Spinal cord (tissue), 10 donors: ENCODE data around the gene CNTRL. TPM values are rescaled to one million over a fixed set of nuclear protein-coding genes. Genes with fewer than 3 reads are reported as not detected.
A peak's percentile ranks its signal among the peaks of the same experiment; 100 is the strongest.
"Not testable (repeated sequence)": the region's sequence is repeated elsewhere in the genome, so short reads cannot be mapped to it uniquely, and the experiment has no call there.

Experiments used
- DNase-seq, 6 donors: peaks; one replicate each; pipeline versions ENCODE4 v3.0.0 to v3.0.0-alpha.2; 2013 to 2015; ENCODE audit warnings: low spot score in 6 of 6, low read depth in 4 of 6
- H3K27ac ChIP-seq: one replicate; pipeline ENCODE4 v1.5.1; 2013; ENCODE audit warnings: low read depth, low read length, control low read depth
- H3K27me3 ChIP-seq: one replicate; pipeline ENCODE4 v1.6.1; 2013; ENCODE audit warnings: low read length; ENCODE audit not compliant: control insufficient read depth, insufficient read depth
- H3K36me3 ChIP-seq: one replicate; pipeline ENCODE4 v1.6.1; 2013; ENCODE audit warnings: low read length; ENCODE audit not compliant: control insufficient read depth, insufficient read depth
- H3K4me1 ChIP-seq: one replicate; pipeline ENCODE4 v1.6.1; 2013; ENCODE audit warnings: low read length; ENCODE audit not compliant: control insufficient read depth, insufficient read depth
- H3K4me3 ChIP-seq: one replicate; pipeline ENCODE4 v1.5.1; 2013; ENCODE audit warnings: low read depth, low read length, control low read depth
- H3K9me3 ChIP-seq: one replicate; pipeline ENCODE4 v1.6.1; 2013; ENCODE audit warnings: low read length; ENCODE audit not compliant: control insufficient read depth, insufficient read depth
- WGBS: methylation state at CpG from one replicate; pipeline ENCODE4 v1.1.5; 2013; ENCODE audit warnings: missing lambda C conversion rate; ENCODE audit not compliant: insufficient coverage; 5-methylcytosine and 5-hydroxymethylcytosine counted together
- long read RNA-seq, 4 donors: transcript quantifications; one replicate each; lab custom pipeline, GENCODE V29; 2026
- polyA plus RNA-seq, 2 donors: library from polyadenylated mRNA; unstranded; fragments of 120-200 nt; gene quantifications; one replicate each; pipeline ENCODE4 v1.2.1, GENCODE V29; 2013; ENCODE audit not compliant: insufficient read length in 2 of 2
- total RNA-seq, 2 donors: library from RNA; depleted of rRNA in 1 of 2; stranded (reverse); fragments of 120-200 nt in 1 of 2; fragments of >200 nt in 1 of 2; gene quantifications; one replicate each; pipeline versions ENCODE4 v1.2.3 to v1.2.4, GENCODE V29; 2013 to 2014
- donor health status: healthy.

The CNTRL gene, protein sequence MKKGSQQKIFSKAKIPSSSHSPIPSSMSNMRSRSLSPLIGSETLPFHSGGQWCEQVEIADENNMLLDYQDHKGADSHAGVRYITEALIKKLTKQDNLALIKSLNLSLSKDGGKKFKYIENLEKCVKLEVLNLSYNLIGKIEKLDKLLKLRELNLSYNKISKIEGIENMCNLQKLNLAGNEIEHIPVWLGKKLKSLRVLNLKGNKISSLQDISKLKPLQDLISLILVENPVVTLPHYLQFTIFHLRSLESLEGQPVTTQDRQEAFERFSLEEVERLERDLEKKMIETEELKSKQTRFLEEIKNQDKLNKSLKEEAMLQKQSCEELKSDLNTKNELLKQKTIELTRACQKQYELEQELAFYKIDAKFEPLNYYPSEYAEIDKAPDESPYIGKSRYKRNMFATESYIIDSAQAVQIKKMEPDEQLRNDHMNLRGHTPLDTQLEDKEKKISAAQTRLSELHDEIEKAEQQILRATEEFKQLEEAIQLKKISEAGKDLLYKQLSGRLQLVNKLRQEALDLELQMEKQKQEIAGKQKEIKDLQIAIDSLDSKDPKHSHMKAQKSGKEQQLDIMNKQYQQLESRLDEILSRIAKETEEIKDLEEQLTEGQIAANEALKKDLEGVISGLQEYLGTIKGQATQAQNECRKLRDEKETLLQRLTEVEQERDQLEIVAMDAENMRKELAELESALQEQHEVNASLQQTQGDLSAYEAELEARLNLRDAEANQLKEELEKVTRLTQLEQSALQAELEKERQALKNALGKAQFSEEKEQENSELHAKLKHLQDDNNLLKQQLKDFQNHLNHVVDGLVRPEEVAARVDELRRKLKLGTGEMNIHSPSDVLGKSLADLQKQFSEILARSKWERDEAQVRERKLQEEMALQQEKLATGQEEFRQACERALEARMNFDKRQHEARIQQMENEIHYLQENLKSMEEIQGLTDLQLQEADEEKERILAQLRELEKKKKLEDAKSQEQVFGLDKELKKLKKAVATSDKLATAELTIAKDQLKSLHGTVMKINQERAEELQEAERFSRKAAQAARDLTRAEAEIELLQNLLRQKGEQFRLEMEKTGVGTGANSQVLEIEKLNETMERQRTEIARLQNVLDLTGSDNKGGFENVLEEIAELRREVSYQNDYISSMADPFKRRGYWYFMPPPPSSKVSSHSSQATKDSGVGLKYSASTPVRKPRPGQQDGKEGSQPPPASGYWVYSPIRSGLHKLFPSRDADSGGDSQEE (N-terminal part only)
- total RNA-seq (10 to 100 TPM; 17.2 to 24.6 TPM), polyA plus RNA-seq (10 to 100 TPM; 18.7 to 22.5 TPM)
- long read RNA-seq, donor 1: 0 reads
- long read RNA-seq, donor 2: 0 reads
- long read RNA-seq, donor 3: 0 reads
- long read RNA-seq, donor 4, partial matches to known transcripts: 49 of 109 reads
- long read RNA-seq, donor 4, other reads (novel, unspliced or antisense): 60 of 109 reads

DNA sequence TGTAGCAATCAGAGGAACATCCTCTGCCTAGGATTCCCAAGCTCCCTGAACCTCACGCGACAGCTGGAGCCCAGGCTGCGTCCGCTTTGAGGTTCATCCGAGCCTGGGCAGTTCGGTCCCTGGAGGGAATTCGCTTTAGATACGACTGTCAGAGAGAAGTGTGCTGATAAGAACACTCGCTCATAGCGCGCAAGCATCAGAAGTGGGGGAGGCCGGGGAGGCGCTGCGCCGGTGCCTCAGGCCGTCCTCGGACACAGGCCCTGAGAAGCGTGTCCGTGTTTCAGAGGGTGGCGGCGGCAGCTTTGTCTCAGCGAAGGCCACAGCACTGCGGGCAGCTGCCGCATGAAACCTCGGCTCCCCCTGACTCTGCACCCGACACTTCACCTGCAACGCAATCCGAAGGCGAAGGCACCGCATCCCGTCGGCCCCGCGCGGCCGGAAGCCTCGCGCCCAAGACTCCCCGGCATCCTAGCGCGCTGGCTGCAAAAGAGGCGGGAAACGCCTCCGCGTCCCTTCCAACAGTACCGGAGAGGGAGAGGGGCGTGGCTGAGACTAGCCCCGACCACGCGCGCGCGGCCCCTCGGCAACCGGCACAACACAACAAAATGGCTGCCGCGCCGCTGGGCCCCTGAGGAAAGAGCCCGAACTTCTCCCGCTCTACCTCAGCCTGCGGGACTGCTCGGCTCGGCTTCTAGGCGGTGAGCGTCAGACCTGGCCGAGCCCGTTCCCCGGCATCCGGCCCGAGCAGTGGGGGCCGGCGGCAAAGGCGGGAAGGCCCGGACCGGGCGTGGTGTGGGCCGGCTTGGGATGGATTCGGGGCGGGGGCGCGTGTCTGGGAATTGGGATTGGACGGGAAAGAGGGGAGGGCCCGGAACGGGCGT is at the start of gene CNTRL:
TSS of gene CNTRL (plus strand) at position 586 of the 881 bp plus-strand sequence. CDS start 13,372 bp downstream, outside the sequence.
- no peaks in the 10 kb centered on the region for H3K9me3 ChIP-seq
- H3K4me3 ChIP-seq: peak within 1 kb of the TSS; percentile 84
- peaks cover 12% of the 10 kb centered on the region for H3K4me1 ChIP-seq
- H3K27ac ChIP-seq: peak within 1 kb of the TSS; percentile 93
- peak; percentile 85 to 98 (median 88) for DNase-seq
- H3K27me3 ChIP-seq: no peaks in the 10 kb centered on the region
- WGBS: under 1% methylated on average over 85 of the region's 85 CpGs
- H3K36me3 ChIP-seq: no peaks in the 10 kb centered on the region

DNA sequence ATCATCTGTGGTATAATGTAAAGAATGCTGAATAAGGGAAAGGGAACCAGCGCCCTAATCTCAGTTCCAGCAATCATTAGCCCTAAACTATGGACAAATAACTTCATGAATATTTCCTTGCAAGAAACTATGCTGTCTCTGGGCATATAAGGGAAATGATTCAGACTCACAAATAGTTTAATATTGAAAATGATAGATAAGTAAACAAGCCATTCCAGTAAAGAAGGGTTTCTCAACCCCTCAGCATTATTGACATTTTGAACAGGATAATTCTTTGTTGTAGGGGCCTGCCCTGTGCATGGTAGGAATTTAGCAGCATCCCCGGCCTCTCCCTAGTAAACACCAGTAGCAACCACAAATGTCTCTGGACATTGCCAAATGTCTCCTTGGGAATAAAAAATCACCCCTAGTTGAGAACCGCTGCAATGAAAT is 48.5 kb upstream of the CNTRL start:
- H3K4me3 ChIP-seq: no peak overlapping the region

GRCh38 chr9:121026768-121027167 is 48.0 kb upstream of the CNTRL start:
- Histone ChIP-seq H3K4me3 (no peak overlapping the region), H3K36me3 (peaks cover 3% of the 10 kb centered on the region), H3K27ac (no peak overlapping the region), H3K27me3 (no peaks in the 10 kb centered on the region), H3K4me1 (no peaks in the 10 kb centered on the region), H3K9me3 (no peaks in the 10 kb centered on the region)
- DNase-seq: no peak

More for the DNA sequence above, 48.5 kb upstream of the CNTRL start:
- Histone ChIP-seq H3K27me3 (no peaks in the 10 kb centered on the region), H3K36me3 (peaks cover 3% of the 10 kb centered on the region), H3K9me3 (no peaks in the 10 kb centered on the region), H3K27ac (no peak overlapping the region), H3K4me1 (no peaks in the 10 kb centered on the region)
- DNase-seq: no peak
- 17% methylated on average over 1 of the region's 3 CpGs for WGBS

DNA sequence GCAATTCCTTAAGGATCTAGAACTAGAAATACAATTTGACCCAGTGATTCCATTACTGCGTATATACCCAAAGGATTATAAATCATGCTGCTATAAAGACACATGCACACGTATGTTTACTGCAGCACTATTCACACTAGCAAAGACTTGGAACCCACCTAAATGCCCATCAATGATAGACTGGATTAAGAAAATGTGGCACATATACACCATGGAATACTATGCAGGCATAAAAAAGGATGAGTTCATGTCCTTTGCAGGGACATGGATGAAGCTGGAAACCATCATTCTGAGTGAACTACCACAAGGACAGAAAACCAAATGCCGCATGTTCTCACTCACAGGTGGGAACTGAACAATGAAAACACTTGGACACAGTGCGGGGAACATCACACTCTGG is 46.5 kb upstream of the CNTRL start:
- not testable (repeated sequence) for H3K9me3 ChIP-seq, H3K4me1 ChIP-seq, H3K27me3 ChIP-seq, H3K4me3 ChIP-seq, H3K36me3 ChIP-seq, H3K27ac ChIP-seq, DNase-seq
- WGBS: 100% methylated on average over 1 of the region's 4 CpGs

- Histone ChIP-seq H3K36me3 (peaks cover 3% of the 10 kb centered on the region), H3K27me3 (no peaks in the 10 kb centered on the region), H3K27ac (no peak overlapping the region), H3K4me3 (no peak overlapping the region), H3K9me3 (no peaks in the 10 kb centered on the region), H3K4me1 (no peaks in the 10 kb centered on the region)
- DNase-seq: no peak
- WGBS: no CpG with 5 or more reads among the region's 1 CpG
These were observed 45.3 kb upstream of the CNTRL start for GRCh38 chr9:121029469-121029868.

- no CpG with 5 or more reads among the region's 2 CpGs for WGBS
- H3K36me3 ChIP-seq: peaks cover 3% of the 10 kb centered on the region
- no peaks in the 10 kb centered on the region for H3K9me3 ChIP-seq
- no peak overlapping the region for H3K27ac ChIP-seq
- H3K27me3 ChIP-seq: no peaks in the 10 kb centered on the region
- DNase-seq: no peak
- H3K4me1 ChIP-seq: no peaks in the 10 kb centered on the region
- no peak overlapping the region for H3K4me3 ChIP-seq
These were observed 40.2 kb upstream of the CNTRL start for GRCh38 chr9:121034529-121034928.

- H3K27ac ChIP-seq, H3K9me3 ChIP-seq, DNase-seq, H3K36me3 ChIP-seq, H3K27me3 ChIP-seq, H3K4me1 ChIP-seq, H3K4me3 ChIP-seq: not testable (repeated sequence)
These were observed 39.0 kb upstream of the CNTRL start for GRCh38 chr9:121035717-121036116.

- H3K9me3 ChIP-seq: no peaks in the 10 kb centered on the region
- H3K4me3 ChIP-seq: no peak overlapping the region
- H3K4me1 ChIP-seq: no peaks in the 10 kb centered on the region
- H3K36me3 ChIP-seq: no peaks in the 10 kb centered on the region
- H3K27me3 ChIP-seq: no peaks in the 10 kb centered on the region
- WGBS: 75% methylated on average over 2 of the region's 2 CpGs
- DNase-seq: peak in 1 of 6 donors; percentile 12
- no peak overlapping the region for H3K27ac ChIP-seq
These were observed 36.4 kb upstream of the CNTRL start for GRCh38 chr9:121038362-121038761.
